ENCODE data around the gene LTBP1. TPM values are rescaled to one million over a fixed set of nuclear protein-coding genes. Genes with fewer than 3 reads are reported as not detected.

LTBP1 gene
- total RNA-seq, 1 donor from 2014 or later = 3.9 TPM

- Mint-ChIP-seq H3K27ac (ENCODE audit: unreplicated experiment) (no peak overlapping the region), H3K36me3 (ENCODE audit: unreplicated experiment) (no peaks in the 10 kb centered on the region), H3K4me3 (ENCODE audit: unreplicated experiment) (no peak overlapping the region), H3K27me3 (ENCODE audit: unreplicated experiment) (peaks cover 2% of the 10 kb centered on the region), H3K9me3 (ENCODE audit: unreplicated experiment) (no peaks in the 10 kb centered on the region), H3K4me1 (ENCODE audit: low read depth, unreplicated experiment) (peaks cover 12% of the 10 kb centered on the region)
- no peak for DNase-seq
- TF ChIP-seq CTCF (IDR thresholded peaks at IDR 0.05; ENCODE audit: partially characterized antibody, unreplicated experiment) = no peak
These were observed 77.2 kb downstream of the LTBP1 start for GRCh38 chr2:33023728-33024500.

DNA sequence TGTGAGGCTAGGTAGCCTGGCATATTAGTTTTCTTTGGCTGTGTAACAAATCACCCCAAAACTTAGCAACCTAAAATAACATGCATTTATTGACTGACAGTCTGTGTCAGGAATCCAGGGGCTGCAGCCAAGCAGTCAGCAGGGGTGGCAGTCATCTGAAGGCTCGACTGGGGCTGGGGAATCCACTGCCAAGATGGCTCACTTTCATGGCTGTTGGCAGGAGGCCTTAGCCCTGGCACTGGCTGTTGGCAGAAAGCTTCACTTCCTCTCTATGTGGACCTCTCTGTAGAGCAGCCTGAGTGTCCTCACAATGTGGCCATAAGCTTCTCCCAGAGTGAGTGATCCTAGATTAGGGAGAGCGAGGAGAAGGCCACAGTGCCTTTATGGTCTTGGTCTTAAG is 78.0 kb downstream of the LTBP1 start:
- Mint-ChIP-seq H3K27me3 (ENCODE audit: unreplicated experiment) (peaks cover 2% of the 10 kb centered on the region), H3K36me3 (ENCODE audit: unreplicated experiment) (no peaks in the 10 kb centered on the region), H3K4me1 (ENCODE audit: low read depth, unreplicated experiment) (peaks cover 12% of the 10 kb centered on the region), H3K9me3 (ENCODE audit: unreplicated experiment) (no peaks in the 10 kb centered on the region), H3K27ac (ENCODE audit: unreplicated experiment) (no peak overlapping the region), H3K4me3 (ENCODE audit: unreplicated experiment) (no peak overlapping the region)
- no peak for DNase-seq
- no peak for TF ChIP-seq CTCF (IDR thresholded peaks at IDR 0.05; ENCODE audit: partially characterized antibody, unreplicated experiment)

DNA sequence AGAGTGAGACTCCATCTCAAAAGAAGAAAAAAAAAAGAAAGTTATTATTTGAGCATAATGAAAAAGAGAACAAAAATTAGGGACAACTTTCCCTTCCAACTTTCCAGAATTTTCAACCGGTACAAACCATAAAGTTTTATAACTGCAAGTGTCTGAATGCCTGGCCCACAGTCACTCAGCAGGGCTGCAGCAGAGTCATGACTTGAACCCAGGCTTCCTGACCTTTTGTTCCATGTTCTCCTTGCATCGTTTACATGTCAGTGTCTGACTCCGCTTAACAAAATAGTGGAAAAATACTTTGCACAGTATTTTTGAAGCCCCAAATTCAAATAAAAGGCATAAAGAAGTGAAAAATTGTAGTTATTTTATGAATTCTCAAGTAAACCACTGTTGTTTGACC is 82.7 kb downstream of the LTBP1 start:
- Mint-ChIP-seq H3K27me3 (ENCODE audit: unreplicated experiment) (peaks cover 4% of the 10 kb centered on the region), H3K4me1 (ENCODE audit: low read depth, unreplicated experiment) (peaks cover 25% of the 10 kb centered on the region), H3K27ac (ENCODE audit: unreplicated experiment) (no peak overlapping the region), H3K36me3 (ENCODE audit: unreplicated experiment) (no peaks in the 10 kb centered on the region), H3K9me3 (ENCODE audit: unreplicated experiment) (peaks cover 4% of the 10 kb centered on the region), H3K4me3 (ENCODE audit: unreplicated experiment) (no peak overlapping the region)
- TF ChIP-seq CTCF (IDR thresholded peaks at IDR 0.05; ENCODE audit: partially characterized antibody, unreplicated experiment) = no peak
- DNase-seq = no peak

DNA sequence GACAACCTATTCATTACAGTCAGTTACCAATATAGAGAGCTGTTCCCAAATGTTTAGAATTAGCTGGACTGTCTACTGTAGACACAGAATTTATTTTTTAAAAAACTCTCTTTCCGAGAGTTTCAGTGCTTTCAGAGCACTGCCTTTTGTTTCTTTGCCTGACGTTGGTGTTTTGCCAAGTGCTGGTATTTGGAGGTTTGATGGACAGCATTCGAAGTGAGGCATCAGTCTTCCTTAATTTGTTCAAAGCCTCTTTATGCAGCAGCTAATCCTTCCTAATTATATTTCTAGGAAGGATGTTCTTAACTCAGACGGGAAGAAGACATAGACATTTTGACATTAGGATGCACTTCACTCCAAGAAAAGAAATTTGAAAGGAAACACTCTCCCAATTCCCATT is 83.2 kb downstream of the LTBP1 start:
- H3K27ac Mint-ChIP-seq (ENCODE audit: unreplicated experiment) = no peak overlapping the region
- no peaks in the 10 kb centered on the region for H3K36me3 Mint-ChIP-seq (ENCODE audit: unreplicated experiment)
- peaks cover 4% of the 10 kb centered on the region for H3K9me3 Mint-ChIP-seq (ENCODE audit: unreplicated experiment)
- no peak overlapping the region for H3K4me3 Mint-ChIP-seq (ENCODE audit: unreplicated experiment)
- DNase-seq = no peak
- H3K27me3 Mint-ChIP-seq (ENCODE audit: unreplicated experiment) = peaks cover 4% of the 10 kb centered on the region
- H3K4me1 Mint-ChIP-seq (ENCODE audit: low read depth, unreplicated experiment) = peaks cover 30% of the 10 kb centered on the region
- no peak for TF ChIP-seq CTCF (IDR thresholded peaks at IDR 0.05; ENCODE audit: partially characterized antibody, unreplicated experiment)

DNA sequence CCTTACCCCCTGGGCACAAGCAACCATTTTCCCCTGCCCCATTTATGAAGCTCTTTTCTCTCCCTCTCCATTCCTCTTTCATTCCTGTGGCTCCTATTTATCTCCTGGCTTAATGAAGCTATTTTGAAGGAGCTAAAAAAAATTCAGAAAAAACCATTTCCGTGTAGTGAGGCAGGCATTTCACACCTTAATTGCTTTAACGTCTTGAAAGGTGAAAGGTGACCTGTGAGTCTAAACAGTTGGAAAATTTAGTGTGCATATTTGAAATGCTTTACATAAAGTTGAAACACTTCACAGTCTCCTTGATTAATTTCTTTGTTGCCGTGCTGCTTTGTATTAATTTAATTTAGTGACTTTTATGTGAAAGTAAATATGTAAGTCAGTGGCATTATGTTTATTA is 83.6 kb downstream of the LTBP1 start:
- Mint-ChIP-seq H3K36me3 (ENCODE audit: unreplicated experiment) (no peaks in the 10 kb centered on the region), H3K4me1 (ENCODE audit: low read depth, unreplicated experiment) (peaks cover 34% of the 10 kb centered on the region), H3K9me3 (ENCODE audit: unreplicated experiment) (peaks cover 4% of the 10 kb centered on the region), H3K27ac (ENCODE audit: unreplicated experiment) (no peak overlapping the region), H3K27me3 (ENCODE audit: unreplicated experiment) (peaks cover 4% of the 10 kb centered on the region), H3K4me3 (ENCODE audit: unreplicated experiment) (no peak overlapping the region)
- no peak for TF ChIP-seq CTCF (IDR thresholded peaks at IDR 0.05; ENCODE audit: partially characterized antibody, unreplicated experiment)
- DNase-seq = no peak

All from glutamatergic neuron (in vitro differentiated cells).